Transverse colon (tissue), 4 donors: ENCODE data around the gene ZBTB45. TPM values are rescaled to one million over a fixed set of nuclear protein-coding genes. Genes with fewer than 3 reads are reported as not detected.

Experiments
- DNase-seq: peaks from one replicate; pipeline ENCODE4 v3.0.0-alpha.2; 2019
- H3K27ac ChIP-seq, 4 donors: fragments of 200-600 bp; sonication (generic); 2 replicates each; pipeline ENCODE4 v1.5.1; 2016 to 2018; ENCODE audit warnings: inconsistent platforms in 4 of 4
- H3K27me3 ChIP-seq: fragments of 200-600 bp; sonication (generic); 2 replicates; pipeline ENCODE4 v1.5.1; 2017; ENCODE audit warnings: inconsistent platforms
- H3K36me3 ChIP-seq, 4 donors: fragments of 200-600 bp; sonication (generic); 2 replicates each; pipeline ENCODE4 v1.5.1; 2017 to 2019; ENCODE audit warnings: inconsistent platforms in 4 of 4
- H3K4me1 ChIP-seq, 4 donors: fragments of 200-600 bp; sonication (generic); 2 replicates each; pipeline ENCODE4 v1.5.1; 2017 to 2020; ENCODE audit warnings: inconsistent platforms in 4 of 4
- H3K4me3 ChIP-seq, 4 donors: fragments of 200-600 bp; sonication (generic); 1 replicate in 1 of 4; 2 replicates in 3 of 4; pipeline versions ENCODE4 v1.5.1 to v1.6.1; 2017 to 2019; ENCODE audit warnings: inconsistent platforms in 4 of 4
- H3K9me3 ChIP-seq, 2 donors: fragments of 200-600 bp; sonication (generic); 2 replicates each; pipeline ENCODE4 v1.5.1; 2017 to 2019; ENCODE audit warnings: inconsistent platforms in 2 of 2
- EP300 ChIP-seq: sonication (generic); formaldehyde crosslinking; IDR thresholded peaks from one replicate; pipeline ENCODE4 v1.6.1; 2017; ENCODE audit warnings: antibody characterized with exemption, low read depth
- POLR2A ChIP-seq: fragments of 450-650 bp; IDR thresholded peaks from one replicate; pipeline ENCODE4 v1.6.1; 2016; ENCODE audit warnings: antibody characterized with exemption, mild to moderate bottlenecking, moderate library complexity
- POLR2AphosphoS5 ChIP-seq, 3 donors: sonication (generic); formaldehyde crosslinking; IDR thresholded peaks; one replicate each; pipeline ENCODE4 v1.6.1; 2016; ENCODE audit warnings: antibody characterized with exemption in 3 of 3
- WGBS, 2 donors: methylation state at CpG; one replicate each; pipeline ENCODE4 v1.1.5; 2018; ENCODE audit warnings: low coverage in 1 of 2; 5-methylcytosine and 5-hydroxymethylcytosine counted together
- in situ Hi-C, 4 donors: fragments of 200-750 bp; cut with MboI; loops; one replicate each; pipeline versions ENCODE4 v1.15.0 to v1.15.1; 2017; ENCODE audit warnings: low sequenced_read_pairs in 3 of 4, low pct_ligation_motif_present in 1 of 4, low pct_unique_long_range_greater_than_20kb in 1 of 4
- intact Hi-C: fragments of 100-400 bp; cut with DNase I; formaldehyde crosslinking; loops from one replicate; pipeline ENCODE4 v1.15.1; 2023; ENCODE audit warnings: low total_unique reads
- total RNA-seq, 4 donors: library from RNA; depleted of rRNA; stranded (reverse); fragments of >200 nt; gene quantifications; one replicate each; pipeline ENCODE4 v1.1.0, GENCODE V29; 2016
- TF ChIP-seq, protein P1 (sequence below), 5 experiments: fragments of 200-600 bp in 3 of 5; fragments of 450-650 bp in 2 of 5; sonication (generic) in 3 of 5; IDR thresholded peaks; 1 replicate in 2 of 5; 2 replicates in 3 of 5; pipeline ENCODE4 v1.5.1; 2016 to 2017; ENCODE audit warnings: antibody characterized with exemption in 5 of 5, inconsistent platforms in 3 of 5, mild to moderate bottlenecking in 2 of 5, moderate library complexity in 1 of 5

The ZBTB45 gene
- total RNA-seq, result 10 to 100 TPM; 12.8 to 24.7 (median 18.1) TPM

DNA sequence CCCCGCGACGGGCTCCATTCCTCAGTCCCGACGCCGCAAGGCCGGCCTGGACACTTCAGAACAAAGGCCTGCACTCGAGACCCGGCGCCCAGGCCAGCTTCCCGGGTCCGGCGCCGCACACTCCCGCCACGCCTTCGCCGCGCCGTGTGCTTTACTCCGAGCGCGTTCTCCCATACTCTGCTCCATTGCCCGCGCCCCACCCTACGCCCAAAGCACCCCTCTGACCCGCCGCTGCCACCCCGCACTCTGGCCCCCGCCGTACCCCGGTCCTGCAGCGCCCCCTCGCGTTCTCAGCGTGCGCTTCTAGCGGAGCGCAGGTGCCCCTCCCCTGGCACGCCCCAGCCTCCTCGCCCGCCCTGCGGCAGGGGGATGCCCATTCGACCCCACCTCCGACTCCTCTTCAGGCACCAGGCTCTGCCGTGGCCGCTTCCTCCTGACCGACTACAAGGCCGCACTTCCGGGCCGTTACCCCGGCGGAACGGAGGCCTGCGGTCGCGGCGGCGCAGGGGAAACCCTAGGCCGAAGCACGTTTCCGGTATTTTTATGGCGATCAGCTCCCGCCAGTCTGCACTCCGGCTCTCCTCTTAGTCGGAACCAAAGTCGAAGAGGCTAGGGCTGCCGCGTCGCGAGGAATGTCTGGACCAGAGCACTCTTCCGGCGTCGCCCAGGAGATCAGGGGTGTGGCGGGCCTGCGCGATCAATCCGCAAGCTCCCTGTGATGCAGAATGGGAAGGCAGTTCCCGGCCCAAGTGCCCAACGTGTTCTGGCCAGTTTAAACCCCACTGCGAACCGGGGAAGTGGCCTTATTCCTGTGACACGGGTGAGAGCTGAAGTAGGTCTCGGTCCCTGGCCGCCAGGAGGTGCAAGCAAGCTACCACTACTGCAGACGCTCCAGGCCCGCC is at the start of gene ZBTB45:
Gene ZBTB45, minus strand, starts transcription at position 456 of the 902 bp plus-strand sequence. CDS start 2,137 bp downstream, outside the sequence.
- in situ Hi-C loops, result no loop called here
- TF ChIP-seq POLR2A, result peak; percentile 75
- TF ChIP-seq, protein P1, sequence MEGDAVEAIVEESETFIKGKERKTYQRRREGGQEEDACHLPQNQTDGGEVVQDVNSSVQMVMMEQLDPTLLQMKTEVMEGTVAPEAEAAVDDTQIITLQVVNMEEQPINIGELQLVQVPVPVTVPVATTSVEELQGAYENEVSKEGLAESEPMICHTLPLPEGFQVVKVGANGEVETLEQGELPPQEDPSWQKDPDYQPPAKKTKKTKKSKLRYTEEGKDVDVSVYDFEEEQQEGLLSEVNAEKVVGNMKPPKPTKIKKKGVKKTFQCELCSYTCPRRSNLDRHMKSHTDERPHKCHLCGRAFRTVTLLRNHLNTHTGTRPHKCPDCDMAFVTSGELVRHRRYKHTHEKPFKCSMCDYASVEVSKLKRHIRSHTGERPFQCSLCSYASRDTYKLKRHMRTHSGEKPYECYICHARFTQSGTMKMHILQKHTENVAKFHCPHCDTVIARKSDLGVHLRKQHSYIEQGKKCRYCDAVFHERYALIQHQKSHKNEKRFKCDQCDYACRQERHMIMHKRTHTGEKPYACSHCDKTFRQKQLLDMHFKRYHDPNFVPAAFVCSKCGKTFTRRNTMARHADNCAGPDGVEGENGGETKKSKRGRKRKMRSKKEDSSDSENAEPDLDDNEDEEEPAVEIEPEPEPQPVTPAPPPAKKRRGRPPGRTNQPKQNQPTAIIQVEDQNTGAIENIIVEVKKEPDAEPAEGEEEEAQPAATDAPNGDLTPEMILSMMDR (IDR thresholded peaks at IDR 0.05), result peak; percentile 60 to 96 (median 70)
- TF ChIP-seq POLR2AphosphoS5 (IDR thresholded peaks at IDR 0.05), result peak; percentile 63 to 82 (median 81)
- TF ChIP-seq EP300, result no peak
- H3K9me3 ChIP-seq, result no peaks in the 10 kb centered on the region
- WGBS, 2 donors, result 1% methylated on average over 72 of the region's 87 CpGs; no CpG with 5 or more reads in 1 of the 2 donors
- peaks cover 0 to 6% (median 0%) of the 10 kb centered on the region in 4 donors for H3K36me3 ChIP-seq
- peaks cover 21 to 27% (median 25%) of the 10 kb centered on the region in 4 donors for H3K4me1 ChIP-seq
- H3K4me3 ChIP-seq, result peak within 1 kb of the TSS; percentile 63 to 79 (median 72)
- H3K27me3 ChIP-seq, result no peaks in the 10 kb centered on the region
- H3K27ac ChIP-seq, result peak within 1 kb of the TSS; percentile 92 to 99 (median 96)
- intact Hi-C loops, result no loop called here
- DNase-seq, result peak; percentile 93

DNA sequence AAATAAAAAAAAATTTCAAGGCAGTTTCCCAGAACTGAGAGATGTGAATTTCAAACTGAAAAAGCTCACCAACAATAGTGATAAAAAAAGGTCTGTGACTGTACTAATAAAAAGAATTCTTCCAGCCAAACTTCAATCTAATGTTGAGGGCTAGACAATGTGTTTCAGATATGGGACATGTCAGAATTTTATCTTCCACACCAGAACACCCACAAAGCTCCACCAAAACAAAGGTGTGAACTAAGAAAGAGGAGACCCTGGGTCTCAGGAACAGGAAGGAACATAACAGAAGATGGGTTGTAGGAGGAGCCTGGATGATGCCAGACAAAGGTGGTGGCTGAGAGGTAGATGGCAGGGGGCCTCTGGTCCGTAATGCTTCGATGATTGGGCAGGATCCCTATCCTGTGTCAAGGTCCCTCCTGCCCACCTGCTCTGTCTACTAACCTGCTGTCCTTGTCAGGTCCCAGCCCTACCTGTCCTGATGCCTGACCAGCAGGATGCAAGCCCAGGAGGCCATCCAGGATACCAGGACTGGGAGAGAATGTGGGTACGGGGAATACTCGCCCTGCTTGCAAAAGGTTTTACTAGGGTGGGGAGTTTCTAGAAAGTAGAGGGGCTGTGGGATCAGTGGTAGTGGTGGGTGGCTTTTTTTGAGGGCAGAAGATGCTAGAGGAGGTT is 49.0 kb upstream of the ZBTB45 start:
- intact Hi-C loops, result no loop called here
- WGBS, 2 donors, result 83 to 90% methylated on average over 2 to 4 of the region's 4 CpGs
- Histone ChIP-seq H3K27me3 (no peaks in the 10 kb centered on the region), H3K36me3 (peaks cover 0 to 6% (median 0%) of the 10 kb centered on the region in 4 donors), H3K9me3 (no peaks in the 10 kb centered on the region), H3K4me3 (no peak overlapping the region), H3K27ac (no peak overlapping the region), H3K4me1 (peaks cover 0 to 11% (median 8%) of the 10 kb centered on the region in 4 donors)
- in situ Hi-C loops, result no loop called here
- DNase-seq, result peak; percentile 4
- TF ChIP-seq POLR2A, result no peak
- TF ChIP-seq, protein P1 (IDR thresholded peaks at IDR 0.05), result no peak

DNA sequence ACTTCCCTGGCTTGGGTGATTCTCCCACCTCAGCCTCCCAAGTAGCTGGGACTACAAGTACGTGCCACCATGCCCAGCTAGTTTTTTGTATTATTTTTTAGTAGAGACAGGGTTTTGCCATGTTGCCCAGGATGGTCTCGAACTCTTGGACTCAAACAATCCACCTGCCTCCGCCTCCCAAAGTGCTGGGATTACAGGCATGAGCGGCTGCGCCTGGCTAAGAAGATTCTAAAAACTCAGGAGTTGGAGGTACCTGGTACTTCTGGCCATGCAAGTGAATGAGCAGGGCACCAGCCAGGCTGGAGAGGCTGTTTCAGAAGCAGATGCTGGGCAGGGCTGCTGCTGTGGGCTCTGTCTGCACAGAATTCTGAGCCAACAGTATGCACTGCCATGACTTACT is 47.4 kb upstream of the ZBTB45 start:
- Histone ChIP-seq H3K27ac (no peak overlapping the region), H3K4me3 (no peak overlapping the region), H3K36me3 (peaks cover 0 to 6% (median 0%) of the 10 kb centered on the region in 4 donors), H3K4me1 (peaks cover 11 to 20% (median 18%) of the 10 kb centered on the region in 4 donors), H3K9me3 (no peaks in the 10 kb centered on the region), H3K27me3 (no peaks in the 10 kb centered on the region)
- DNase-seq, result peak; percentile 3
- TF ChIP-seq POLR2A (no peak), POLR2AphosphoS5 (IDR thresholded peaks at IDR 0.05) (no peak), EP300 (no peak)
- TF ChIP-seq, protein P1 (IDR thresholded peaks at IDR 0.05), result no peak
- 100% methylated on average over 5 of the region's 5 CpGs; no CpG with 5 or more reads in 1 of the 2 donors for WGBS, 2 donors
- in situ Hi-C loops (no loop called here), intact Hi-C loops (no loop called here)

DNA sequence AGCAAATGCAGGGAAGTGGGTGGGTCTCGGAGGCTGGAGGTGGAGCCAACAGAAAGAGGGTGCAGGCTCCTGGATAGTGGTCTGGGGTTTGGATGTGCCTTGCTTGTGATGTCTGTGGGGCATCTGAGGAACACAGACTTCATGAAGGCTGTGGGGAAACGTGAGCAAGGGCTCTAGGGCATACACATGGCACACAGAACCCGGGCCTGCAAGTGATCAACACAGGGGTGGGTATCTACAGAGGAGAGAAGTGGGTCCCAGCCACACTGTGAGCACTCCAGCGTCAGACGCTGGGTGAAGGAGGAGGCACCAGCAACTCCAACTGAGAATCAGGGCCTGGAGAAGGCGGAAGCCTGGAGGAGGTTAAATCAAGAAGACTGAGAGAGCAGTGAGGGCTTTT is 44.2 kb upstream of the ZBTB45 start:
- H3K4me3 ChIP-seq, result no peak overlapping the region
- in situ Hi-C loops, result no loop called here
- H3K36me3 ChIP-seq, result no peaks in the 10 kb centered on the region
- H3K4me1 ChIP-seq, result peaks cover 25 to 37% (median 29%) of the 10 kb centered on the region in 4 donors
- H3K27ac ChIP-seq, result no peak overlapping the region
- intact Hi-C loops, result no loop called here
- no peaks in the 10 kb centered on the region for H3K27me3 ChIP-seq
- TF ChIP-seq POLR2AphosphoS5 (IDR thresholded peaks at IDR 0.05), result no peak
- no peak for TF ChIP-seq EP300
- no peak for TF ChIP-seq POLR2A
- TF ChIP-seq, protein P1 (IDR thresholded peaks at IDR 0.05), result no peak
- H3K9me3 ChIP-seq, result no peaks in the 10 kb centered on the region
- 69 to 86% methylated on average over 4 to 6 of the region's 6 CpGs for WGBS, 2 donors
- no peak for DNase-seq
